ENCODE results near the gene C20orf144.

The C20orf144 gene

DNA sequence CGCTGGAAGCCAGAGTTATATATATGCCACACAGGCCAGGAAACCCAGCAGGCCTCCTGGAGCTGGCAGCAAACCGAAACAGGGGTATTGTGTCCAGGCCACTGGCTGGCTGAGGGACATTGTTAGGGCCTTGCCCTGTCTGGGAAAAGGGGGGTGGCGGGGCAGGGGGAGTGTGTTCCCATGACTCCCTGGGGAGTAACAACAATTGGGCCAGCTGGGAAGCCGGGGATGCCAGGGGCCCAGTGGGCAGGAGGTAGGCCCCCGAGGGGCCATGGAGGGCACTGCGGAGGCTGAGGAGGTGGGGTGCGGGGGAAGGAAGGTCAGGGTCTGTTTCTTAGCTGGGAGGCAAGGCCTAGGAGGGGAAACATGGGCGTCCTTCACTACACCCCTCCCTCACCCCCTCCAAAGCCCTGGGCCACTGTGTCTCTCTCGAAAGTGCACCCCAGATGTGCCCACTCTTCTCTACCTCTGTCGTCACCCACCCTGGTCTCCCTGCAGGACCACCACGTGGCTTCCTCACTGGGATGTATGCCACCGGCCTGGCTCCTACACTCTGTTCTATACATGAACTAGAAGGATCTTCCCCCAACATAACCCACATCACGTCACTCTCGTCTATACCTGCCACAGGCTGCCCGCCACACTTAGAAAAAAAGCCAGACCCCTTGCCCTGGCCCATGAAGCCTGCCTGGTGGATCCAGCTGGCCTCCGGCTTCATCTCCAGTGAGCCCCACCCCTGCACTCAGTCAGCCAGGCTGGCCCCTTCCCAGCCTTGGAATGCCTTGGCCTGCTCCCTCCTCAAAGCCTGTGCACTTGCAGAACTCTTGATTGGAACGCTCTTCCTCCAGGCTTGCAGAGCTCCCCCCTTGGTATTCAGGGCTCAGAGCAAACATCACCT lies 31.9 kb downstream of the C20orf144 start:
- Histone ChIP-seq H3K9ac (ENCODE audit: low read length) (no peak overlapping the region), H3K4me2 (ENCODE audit: low read depth, low read length) (no peak overlapping the region), H2AFZ (ENCODE audit: low read length) (no peak overlapping the region), H3K4me3 (ENCODE audit: low read length) (no peak overlapping the region), H3F3A (ENCODE audit: insufficient read depth, low read length) (no peaks in the 10 kb centered on the region), H3K27ac (ENCODE audit: low read length) (no peak overlapping the region), H4K20me1 (ENCODE audit: insufficient read depth, low read length) (no peaks in the 10 kb centered on the region), H3K9me2 (replicated peaks; ENCODE audit: insufficient read depth, low read length) (no peaks in the 10 kb centered on the region), H3K27me3 (replicated peaks; ENCODE audit: insufficient read depth, low read length) (no peaks in the 10 kb centered on the region), H3K79me2 (ENCODE audit: low read length) (no peaks in the 10 kb centered on the region), H3K36me3 (replicated peaks; ENCODE audit: insufficient read depth, low read length) (no peaks in the 10 kb centered on the region), H3K9me3 (replicated peaks; ENCODE audit: insufficient read depth, low read length) (no peaks in the 10 kb centered on the region), H3K4me1 (ENCODE audit: low read length) (no peaks in the 10 kb centered on the region)
- TF ChIP-seq EZH2 (optimal IDR thresholded peaks at IDR 0.05; ENCODE audit: low read depth, low read length) (no peak), EZH2phosphoT487 (IDR thresholded peaks at IDR 0.05; ENCODE audit: low read length) (no peak)
- TF ChIP-seq, protein P1, sequence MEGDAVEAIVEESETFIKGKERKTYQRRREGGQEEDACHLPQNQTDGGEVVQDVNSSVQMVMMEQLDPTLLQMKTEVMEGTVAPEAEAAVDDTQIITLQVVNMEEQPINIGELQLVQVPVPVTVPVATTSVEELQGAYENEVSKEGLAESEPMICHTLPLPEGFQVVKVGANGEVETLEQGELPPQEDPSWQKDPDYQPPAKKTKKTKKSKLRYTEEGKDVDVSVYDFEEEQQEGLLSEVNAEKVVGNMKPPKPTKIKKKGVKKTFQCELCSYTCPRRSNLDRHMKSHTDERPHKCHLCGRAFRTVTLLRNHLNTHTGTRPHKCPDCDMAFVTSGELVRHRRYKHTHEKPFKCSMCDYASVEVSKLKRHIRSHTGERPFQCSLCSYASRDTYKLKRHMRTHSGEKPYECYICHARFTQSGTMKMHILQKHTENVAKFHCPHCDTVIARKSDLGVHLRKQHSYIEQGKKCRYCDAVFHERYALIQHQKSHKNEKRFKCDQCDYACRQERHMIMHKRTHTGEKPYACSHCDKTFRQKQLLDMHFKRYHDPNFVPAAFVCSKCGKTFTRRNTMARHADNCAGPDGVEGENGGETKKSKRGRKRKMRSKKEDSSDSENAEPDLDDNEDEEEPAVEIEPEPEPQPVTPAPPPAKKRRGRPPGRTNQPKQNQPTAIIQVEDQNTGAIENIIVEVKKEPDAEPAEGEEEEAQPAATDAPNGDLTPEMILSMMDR (IDR thresholded peaks at IDR 0.05; ENCODE audit: low read length): no peak
- DNase-seq: no peak

DNA sequence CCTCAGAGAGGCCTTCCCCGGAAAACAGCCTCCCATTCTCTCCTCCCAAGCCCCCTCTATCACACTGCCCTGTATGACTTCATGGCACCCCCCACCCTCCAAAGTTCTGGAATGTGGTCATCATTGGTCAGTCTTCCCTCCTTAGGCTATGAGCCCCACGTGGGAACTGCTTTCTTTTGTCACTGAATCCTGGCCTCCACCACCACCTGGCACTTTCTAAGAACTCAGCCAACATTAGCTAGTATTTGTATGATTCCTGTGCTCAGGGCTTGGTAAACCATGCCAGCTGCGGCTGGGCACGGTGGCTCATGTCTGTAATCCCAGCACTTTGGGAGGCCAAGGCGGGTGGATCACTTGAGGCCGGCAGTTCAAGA lies 32.5 kb downstream of the C20orf144 start:
- Histone ChIP-seq H3F3A (ENCODE audit: insufficient read depth, low read length) (no peaks in the 10 kb centered on the region), H3K4me3 (ENCODE audit: low read length) (no peak overlapping the region), H3K79me2 (ENCODE audit: low read length) (no peaks in the 10 kb centered on the region), H3K27me3 (replicated peaks; ENCODE audit: insufficient read depth, low read length) (no peaks in the 10 kb centered on the region), H3K9me2 (replicated peaks; ENCODE audit: insufficient read depth, low read length) (no peaks in the 10 kb centered on the region), H3K36me3 (replicated peaks; ENCODE audit: insufficient read depth, low read length) (no peaks in the 10 kb centered on the region), H3K9ac (ENCODE audit: low read length) (no peak overlapping the region), H3K4me2 (ENCODE audit: low read depth, low read length) (no peak overlapping the region), H3K9me3 (replicated peaks; ENCODE audit: insufficient read depth, low read length) (no peaks in the 10 kb centered on the region), H4K20me1 (ENCODE audit: insufficient read depth, low read length) (no peaks in the 10 kb centered on the region), H3K27ac (ENCODE audit: low read length) (no peak overlapping the region), H2AFZ (ENCODE audit: low read length) (no peak overlapping the region), H3K4me1 (ENCODE audit: low read length) (no peaks in the 10 kb centered on the region)
- no peak for DNase-seq
- TF ChIP-seq EZH2 (optimal IDR thresholded peaks at IDR 0.05; ENCODE audit: low read depth, low read length) (no peak), EZH2phosphoT487 (IDR thresholded peaks at IDR 0.05; ENCODE audit: low read length) (no peak)
- TF ChIP-seq, protein P1 (IDR thresholded peaks at IDR 0.05; ENCODE audit: low read length): no peak

DNA sequence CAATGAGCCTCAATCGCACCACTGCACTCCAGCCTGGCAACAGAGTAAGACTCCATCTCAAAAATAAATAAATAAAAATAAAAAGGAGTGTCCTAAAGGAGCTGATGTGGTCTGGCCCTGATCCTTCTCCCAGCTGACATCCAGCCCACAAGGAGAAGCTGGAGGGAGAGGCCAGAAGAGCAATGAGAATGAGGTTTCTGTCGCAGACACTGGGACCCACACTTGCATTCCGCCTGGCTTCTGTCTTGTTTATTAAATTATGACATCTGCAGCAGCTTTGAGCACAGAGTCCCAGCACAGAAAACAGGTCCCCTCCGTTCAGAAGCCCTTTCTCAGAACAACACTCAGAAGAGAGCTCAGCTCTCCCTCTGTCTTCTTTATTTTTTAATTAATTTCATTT lies 34.3 kb downstream of the C20orf144 start:
- H3K9me2 ChIP-seq (replicated peaks; ENCODE audit: insufficient read depth, low read length): no peaks in the 10 kb centered on the region
- no peak overlapping the region for H3K4me3 ChIP-seq (ENCODE audit: low read length)
- H3F3A ChIP-seq (ENCODE audit: insufficient read depth, low read length): no peaks in the 10 kb centered on the region
- H3K79me2 ChIP-seq (ENCODE audit: low read length): no peaks in the 10 kb centered on the region
- H2AFZ ChIP-seq (ENCODE audit: low read length): no peak overlapping the region
- H3K27ac ChIP-seq (ENCODE audit: low read length): no peak overlapping the region
- H3K9ac ChIP-seq (ENCODE audit: low read length): no peak overlapping the region
- no peaks in the 10 kb centered on the region for H3K4me1 ChIP-seq (ENCODE audit: low read length)
- no peaks in the 10 kb centered on the region for H3K9me3 ChIP-seq (replicated peaks; ENCODE audit: insufficient read depth, low read length)
- H4K20me1 ChIP-seq (ENCODE audit: insufficient read depth, low read length): no peaks in the 10 kb centered on the region
- TF ChIP-seq EZH2phosphoT487 (IDR thresholded peaks at IDR 0.05; ENCODE audit: low read length) (no peak), EZH2 (optimal IDR thresholded peaks at IDR 0.05; ENCODE audit: low read depth, low read length) (no peak)
- TF ChIP-seq, protein P1 (IDR thresholded peaks at IDR 0.05; ENCODE audit: low read length): no peak
- H3K4me2 ChIP-seq (ENCODE audit: low read depth, low read length): no peak overlapping the region
- H3K36me3 ChIP-seq (replicated peaks; ENCODE audit: insufficient read depth, low read length): no peaks in the 10 kb centered on the region
- no peak for DNase-seq
- no peaks in the 10 kb centered on the region for H3K27me3 ChIP-seq (replicated peaks; ENCODE audit: insufficient read depth, low read length)
